H1 (cell line): Measurements from ENCODE around the gene GKN2. TPM values are rescaled to one million over a fixed set of nuclear protein-coding genes. Genes with fewer than 3 reads are reported as not detected.

Source experiments
- CTCF ChIA-PET: fragments of 300-600 bp; sonication (Branson Sonifier 250); formaldehyde crosslinking; loops from one replicate; lab custom pipeline; 2021; ENCODE audit not compliant: partially characterized antibody; lab: Charles Lee
- POLR2A ChIA-PET: fragments of 300-600 bp; sonication (Branson Sonifier 250); formaldehyde crosslinking; loops from one replicate; lab custom pipeline; 2021; ENCODE audit warnings: inconsistent platforms; ENCODE audit not compliant: partially characterized antibody; lab: Charles Lee
- DNase-seq, 2 experiments: peaks; one replicate each; pipeline versions ENCODE4 v3.0.0 to v3.0.0-alpha.2; 2010 to 2022; ENCODE audit warnings: low spot score in 2 of 2, low read depth in 1 of 2, mixed read lengths in 1 of 2
- FAIRE-seq: peaks from 2 replicates; lab custom pipeline; 2011; peaks lifted over from hg19 to GRCh38; lab: Jason Lieb, UNC
- H2AFZ ChIP-seq: 2 replicates; pipeline ENCODE4 v1.8.1; 2012; ENCODE audit warnings: low read length, inconsistent platforms
- H2AK5ac ChIP-seq: 2 replicates; pipeline ENCODE4 v1.6.1; 2013; ENCODE audit warnings: low read depth, low read length
- H2BK120ac ChIP-seq: replicated peaks from 2 replicates; pipeline ENCODE3; 2013; ENCODE audit warnings: low read depth, low read length, inconsistent platforms
- H2BK12ac ChIP-seq: 2 replicates; pipeline ENCODE4 v1.6.1; 2013; ENCODE audit warnings: low read depth, low read length
- H2BK15ac ChIP-seq: 2 replicates; pipeline ENCODE4 v1.6.1; 2013; ENCODE audit warnings: low read length
- H2BK20ac ChIP-seq: 2 replicates; pipeline ENCODE4 v1.6.1; 2013; ENCODE audit warnings: low read length
- H2BK5ac ChIP-seq: 2 replicates; pipeline ENCODE4 v1.6.1; 2013; ENCODE audit warnings: low read depth, low read length
- H3K14ac ChIP-seq: 2 replicates; pipeline ENCODE4 v1.6.1; 2013; ENCODE audit warnings: inconsistent platforms; ENCODE audit not compliant: insufficient read length
- H3K18ac ChIP-seq: 2 replicates; pipeline ENCODE4 v1.6.1; 2013; ENCODE audit warnings: low read length; ENCODE audit errors: extremely low read depth
- H3K23ac ChIP-seq: 2 replicates; pipeline ENCODE4 v1.6.1; 2013; ENCODE audit warnings: inconsistent platforms; ENCODE audit not compliant: insufficient read length
- H3K23me2 ChIP-seq: 2 replicates; pipeline ENCODE4 v1.6.1; 2013; ENCODE audit warnings: low read depth, low read length
- H3K27ac ChIP-seq: 2 replicates; pipeline ENCODE4 v1.6.1; 2011; ENCODE audit warnings: low read depth, low read length, inconsistent platforms
- H3K27me3 ChIP-seq, 4 experiments: replicated peaks in 1 of 4; 1 replicate in 1 of 4; 2 replicates in 3 of 4; pipeline versions ENCODE4 v1.6.1 to v1.8.1; 2011 to 2013; ENCODE audit warnings: low read length in 3 of 4, mild to moderate bottlenecking in 3 of 4, inconsistent platforms in 2 of 4, mixed read lengths in 2 of 4, moderate library complexity in 1 of 4; ENCODE audit not compliant: control insufficient read depth in 3 of 4, insufficient read depth in 3 of 4; ENCODE audit errors: extremely low read depth in 1 of 4
- H3K36me3 ChIP-seq, 4 experiments: 2 replicates each; pipeline versions ENCODE4 v1.6.1 to v1.8.1; 2011 to 2013; ENCODE audit warnings: mild to moderate bottlenecking in 4 of 4, low read length in 3 of 4, moderate library complexity in 2 of 4, control low read depth in 1 of 4, inconsistent platforms in 1 of 4; ENCODE audit not compliant: insufficient read depth in 4 of 4, control insufficient read depth in 2 of 4
- H3K4ac ChIP-seq: replicated peaks from 2 replicates; pipeline ENCODE3; 2013; ENCODE audit warnings: low read length, low read depth, mixed read lengths, inconsistent platforms; ENCODE audit not compliant: insufficient read length
- H3K4me1 ChIP-seq, 4 experiments: replicated peaks in 1 of 4; 1 replicate in 1 of 4; 2 replicates in 3 of 4; pipeline versions ENCODE4 v1.6.1 to v1.8.1; 2011 to 2013; ENCODE audit warnings: low read length in 3 of 4, inconsistent platforms in 2 of 4, mixed read lengths in 1 of 4; ENCODE audit not compliant: insufficient read depth in 4 of 4, control insufficient read depth in 3 of 4
- H3K4me2 ChIP-seq, 2 experiments: 2 replicates each; pipeline versions ENCODE4 v1.6.1 to v1.8.1; 2011 to 2013; ENCODE audit warnings: low read depth in 2 of 2, low read length in 2 of 2, control low read depth in 1 of 2, inconsistent platforms in 1 of 2, mild to moderate bottlenecking in 1 of 2; ENCODE audit not compliant: insufficient read depth in 1 of 2
- H3K4me3 ChIP-seq, 4 experiments: fragments of 200-600, 300-600 bp in 1 of 4; sonication (generic), shearing (Covaris generic), sonication (Bioruptor Twin) in 1 of 4; 2 replicates each; pipeline versions ENCODE4 v1.5.1 to v1.8.1; 2011 to 2016; ENCODE audit warnings: low read length in 4 of 4, low read depth in 3 of 4, control low read depth in 2 of 4, inconsistent platforms in 2 of 4, mild to moderate bottlenecking in 2 of 4, mixed read lengths in 1 of 4, moderate library complexity in 1 of 4; ENCODE audit not compliant: insufficient read depth in 2 of 4; ENCODE audit errors: extremely low read depth in 1 of 4
- H3K56ac ChIP-seq: replicated peaks from 2 replicates; pipeline ENCODE3; 2013; ENCODE audit warnings: low read depth, mild to moderate bottlenecking, mixed read lengths, low read length, inconsistent platforms; ENCODE audit not compliant: insufficient read length
- H3K79me1 ChIP-seq: 2 replicates; pipeline ENCODE4 v1.6.1; 2013; ENCODE audit warnings: low read depth, low read length, control low read depth
- H3K79me2 ChIP-seq, 2 experiments: 2 replicates each; pipeline versions ENCODE4 v1.6.1 to v1.8.1; 2012 to 2013; ENCODE audit warnings: low read length in 2 of 2, mild to moderate bottlenecking in 2 of 2, inconsistent platforms in 1 of 2; ENCODE audit not compliant: insufficient read depth in 2 of 2, control insufficient read depth in 1 of 2
- H3K9ac ChIP-seq, 4 experiments: replicated peaks in 1 of 4; 1 replicate in 1 of 4; 2 replicates in 3 of 4; pipeline versions ENCODE4 v1.6.1 to v1.8.1; 2011 to 2013; ENCODE audit warnings: low read depth in 3 of 4, low read length in 3 of 4, control low read depth in 2 of 4, mild to moderate bottlenecking in 2 of 4, moderate library complexity in 2 of 4, inconsistent platforms in 1 of 4; ENCODE audit errors: extremely low read depth in 1 of 4
- H3K9me3 ChIP-seq, 2 experiments: 2 replicates each; pipeline versions ENCODE4 v1.6.1 to v1.8.1; 2012 to 2013; ENCODE audit warnings: mild to moderate bottlenecking in 2 of 2, moderate library complexity in 2 of 2, control low read depth in 1 of 2, inconsistent platforms in 1 of 2, low read depth in 1 of 2, low read length in 1 of 2, mixed read lengths in 1 of 2; ENCODE audit not compliant: insufficient read depth in 2 of 2
- H4K20me1 ChIP-seq, 2 experiments: replicated peaks in 1 of 2; 2 replicates each; pipeline versions ENCODE3 to v1.8.1; 2011 to 2013; ENCODE audit warnings: inconsistent platforms in 2 of 2, low read length in 2 of 2, mild to moderate bottlenecking in 1 of 2; ENCODE audit not compliant: insufficient read depth in 2 of 2, control insufficient read depth in 1 of 2
- H4K5ac ChIP-seq: 2 replicates; pipeline ENCODE4 v1.6.1; 2013; ENCODE audit warnings: low read length, low read depth, mixed read lengths, inconsistent platforms; ENCODE audit not compliant: insufficient read length
- H4K8ac ChIP-seq: 2 replicates; pipeline ENCODE4 v1.8.0; 2013; ENCODE audit warnings: mild to moderate bottlenecking, moderate library complexity, low read length, inconsistent platforms; ENCODE audit not compliant: insufficient read depth; ENCODE audit errors: extremely low read depth
- H4K91ac ChIP-seq: replicated peaks from 2 replicates; pipeline ENCODE3; 2013; ENCODE audit warnings: low read length, mixed read lengths, inconsistent platforms; ENCODE audit not compliant: insufficient read length
- BCL11A ChIP-seq, 2 experiments: IDR thresholded peaks; one replicate each; pipeline ENCODE4 v1.6.1; 2011; ENCODE audit warnings: low read depth in 2 of 2, low read length in 2 of 2, mild to moderate bottlenecking in 2 of 2
- CBX8 ChIP-seq: fragments of 300-800, 300-1000 bp; sonication (generic); IDR thresholded peaks from 2 replicates; pipeline ENCODE4 v1.7.1; 2016; ENCODE audit warnings: low read depth, low read length, borderline replicate concordance
- CREB1 ChIP-seq: IDR thresholded peaks from 2 replicates; pipeline ENCODE4 v1.6.1; 2012; ENCODE audit warnings: inconsistent platforms
- KDM1A ChIP-seq: fragments of 200-600, 300-600 bp; sonication (generic); IDR thresholded peaks from 2 replicates; pipeline ENCODE4 v1.7.1; 2016; ENCODE audit warnings: mild to moderate bottlenecking, low read length, borderline replicate concordance
- MAFK ChIP-seq: IDR thresholded peaks from 2 replicates; pipeline ENCODE4 v1.6.1; 2012; ENCODE audit warnings: low read depth, mild to moderate bottlenecking, improper control_type of control experiment, low read length
- NANOG ChIP-seq: IDR thresholded peaks from 2 replicates; pipeline ENCODE4 v1.6.1; 2011; ENCODE audit warnings: low read length, low read depth, mild to moderate bottlenecking, inconsistent platforms; ENCODE audit not compliant: insufficient read depth, poor library complexity, severe bottlenecking
- SIN3A ChIP-seq, 2 experiments: IDR thresholded peaks in 1 of 2; conservative IDR thresholded peaks in 1 of 2; 2 replicates each; pipeline ENCODE4 v1.6.1; 2011 to 2012; ENCODE audit warnings: low read length in 2 of 2, improper control_type of control experiment in 1 of 2, low read depth in 1 of 2, mild to moderate bottlenecking in 1 of 2
- SP1 ChIP-seq: IDR thresholded peaks from 2 replicates; pipeline ENCODE4 v1.6.1; 2011; ENCODE audit warnings: low read depth, low read length
- ZNF274 ChIP-seq: IDR thresholded peaks from 2 replicates; pipeline ENCODE4 v1.7.0; 2012; ENCODE audit warnings: low read length, borderline replicate concordance; ENCODE audit errors: extremely low read depth
- WGBS, 2 experiments: shearing (Covaris generic) in 1 of 2; methylation state at CpG; one replicate each; pipeline versions ENCODE4 v1.1.6 to v1.1.7; 2013 to 2015; ENCODE audit warnings: low lambda C conversion rate in 2 of 2, mixed read lengths in 2 of 2, inconsistent platforms in 1 of 2, low coverage in 1 of 2, missing lambda C conversion rate in 1 of 2; ENCODE audit not compliant: insufficient replicate concordance in 2 of 2, insufficient coverage in 1 of 2, insufficient read length in 1 of 2; ENCODE audit errors: extremely low coverage in 1 of 2, missing lambda C conversion rate in 1 of 2; 5-methylcytosine and 5-hydroxymethylcytosine counted together
- polyA plus RNA-seq, 7 experiments: library from polyadenylated mRNA; depleted of rRNA in 3 of 7; stranded (reverse) in 5 of 7; unstranded in 2 of 7; fragments of >200 nt in 5 of 7; fragments of 200-250 nt in 2 of 7; gene quantifications; 1 replicate in 5 of 7; 2 replicates in 1 of 7; 4 replicates in 1 of 7; pipeline versions ENCODE4 v1.2.1 to v1.2.3, GENCODE V29; 2011 to 2013; ENCODE audit warnings: missing spikeins in 2 of 7, mixed read lengths in 2 of 7
- total RNA-seq: library from RNA; stranded (reverse); fragmentation: NEBNext Ultra II Directional; extraction: Animal tissue kit (Norgen Biotek cat#: 25700); gene quantifications from 2 replicates; pipeline ENCODE4 v1.2.1, GENCODE V29; 2021
- TF ChIP-seq, protein P1 (sequence below): IDR thresholded peaks from 2 replicates; pipeline ENCODE4 v1.6.1; 2012; ENCODE audit warnings: inconsistent platforms

Gene GKN2
- total and polyA plus RNA-seq, 2 of the 8 experiments (the other 6 are each of a cell fraction or from before 2014, with no cell fraction given): not detected

- H2BK5ac ChIP-seq: no peak overlapping the region; the same call in 1 of the 2 replicates
- H3K23ac ChIP-seq: no peak overlapping the region
- H3K36me3 ChIP-seq: no peaks in the 10 kb centered on the region
- FAIRE-seq (peak; percentile 89), DNase-seq (peak in 1 of 2 experiments; percentile 80)
- H4K5ac ChIP-seq: no peak overlapping the region
- no peaks in the 10 kb centered on the region for H3K79me2 ChIP-seq
- H3K27me3 ChIP-seq: no peaks in the 10 kb centered on the region
- H2BK20ac ChIP-seq: no peak overlapping the region
- no peak overlapping the region for H4K91ac ChIP-seq
- H3K56ac ChIP-seq: no peak overlapping the region
- H3K9me3 ChIP-seq: no peaks in the 10 kb centered on the region
- H2AK5ac ChIP-seq: no peak overlapping the region
- H3K4me1 ChIP-seq: peaks cover 0 to 7% (median 4%) of the 10 kb centered on the region in 4 experiments; a peak in 4 of 7 replicates
- no peak overlapping the region for H2BK120ac ChIP-seq
- H3K4me2 ChIP-seq: no peak overlapping the region
- no peaks in the 10 kb centered on the region for H3K79me1 ChIP-seq
- no peak overlapping the region for H3K4me3 ChIP-seq
- H2BK12ac ChIP-seq: no peak overlapping the region
- H3K23me2 ChIP-seq: no peaks in the 10 kb centered on the region
- no peaks in the 10 kb centered on the region for H4K20me1 ChIP-seq
- CTCF ChIA-PET: interaction anchor here (0.6 to 4.4 kb wide), 20 partner anchors 9 to 444 kb away, joined by 3 to 18 read pairs (median 4); no protein-coding TSS in a partner anchor
- H3K18ac ChIP-seq: no peak overlapping the region
- H3K14ac ChIP-seq: no peak overlapping the region
- no peak overlapping the region for H2BK15ac ChIP-seq
- no peak overlapping the region for H3K9ac ChIP-seq
- 85% methylated on average over 3 of the region's 3 CpGs; no CpG with 5 or more reads in 1 of the 2 experiments for WGBS, 2 experiments
- no peak overlapping the region for H3K27ac ChIP-seq
- POLR2A ChIA-PET: no interaction called here
- no peak overlapping the region for H2AFZ ChIP-seq
- H3K4ac ChIP-seq: no peak overlapping the region
- no peak overlapping the region for H4K8ac ChIP-seq
- TF ChIP-seq ZNF274: no peak
- TF ChIP-seq SP1: no peak
- TF ChIP-seq BCL11A (IDR thresholded peaks at IDR 0.05; ENCODE audit: low read depth in 2 of 2, low read length in 2 of 2): no peak
- TF ChIP-seq, protein P1, sequence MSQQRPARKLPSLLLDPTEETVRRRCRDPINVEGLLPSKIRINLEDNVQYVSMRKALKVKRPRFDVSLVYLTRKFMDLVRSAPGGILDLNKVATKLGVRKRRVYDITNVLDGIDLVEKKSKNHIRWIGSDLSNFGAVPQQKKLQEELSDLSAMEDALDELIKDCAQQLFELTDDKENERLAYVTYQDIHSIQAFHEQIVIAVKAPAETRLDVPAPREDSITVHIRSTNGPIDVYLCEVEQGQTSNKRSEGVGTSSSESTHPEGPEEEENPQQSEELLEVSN: no peak
- no peak for TF ChIP-seq CBX8
- TF ChIP-seq NANOG: no peak
- no peak for TF ChIP-seq CREB1
- TF ChIP-seq MAFK: 0 out of 2 replicates have a peak, but pooled peaks have one; percentile 6
- no peak for TF ChIP-seq KDM1A
- no peak for TF ChIP-seq SIN3A (conservative IDR thresholded peaks at IDR 0.05 in 1 of 2, IDR thresholded peaks at IDR 0.05 in 1 of 2; ENCODE audit: low read depth in 1 of 2, low read length in 2 of 2)
Observed at GRCh38 chr2:68909793-68910674, 42.7 kb downstream of the GKN2 start.
